ENCODE results near the gene WIZ.

GRCh38 chr19:15397782-15398181 is 52.0 kb downstream of the WIZ start:
- TF ChIP-seq CTCF (conservative IDR thresholded peaks at IDR 0.05; ENCODE audit: low read depth, low read length) (no peak), POLR2A (IDR thresholded peaks at IDR 0.05; ENCODE audit: low read depth, low read length) (no peak), RCOR1 (IDR thresholded peaks at IDR 0.05; ENCODE audit: insufficient replicate concordance, low read length) (no peak), RAD21 (IDR thresholded peaks at IDR 0.05; ENCODE audit: low read length) (no peak), FOS (IDR thresholded peaks at IDR 0.05; ENCODE audit: low read depth, low read length) (no peak), BHLHE40 (IDR thresholded peaks at IDR 0.05; ENCODE audit: low read depth, low read length) (no peak), RFX5 (IDR thresholded peaks at IDR 0.05; ENCODE audit: low read depth, low read length) (no peak), SMC3 (IDR thresholded peaks at IDR 0.05; ENCODE audit: low read depth, low read length) (no peak), MAFK (IDR thresholded peaks at IDR 0.05; ENCODE audit: low read depth, low read length) (no peak), CEBPB (IDR thresholded peaks at IDR 0.05; ENCODE audit: low read depth, low read length) (no peak), MAZ (IDR thresholded peaks at IDR 0.05; ENCODE audit: borderline replicate concordance, low read depth, low read length) (no peak), MXI1 (IDR thresholded peaks at IDR 0.05; ENCODE audit: borderline replicate concordance, low read depth, low read length) (no peak)
- TF ChIP-seq, protein P1, sequence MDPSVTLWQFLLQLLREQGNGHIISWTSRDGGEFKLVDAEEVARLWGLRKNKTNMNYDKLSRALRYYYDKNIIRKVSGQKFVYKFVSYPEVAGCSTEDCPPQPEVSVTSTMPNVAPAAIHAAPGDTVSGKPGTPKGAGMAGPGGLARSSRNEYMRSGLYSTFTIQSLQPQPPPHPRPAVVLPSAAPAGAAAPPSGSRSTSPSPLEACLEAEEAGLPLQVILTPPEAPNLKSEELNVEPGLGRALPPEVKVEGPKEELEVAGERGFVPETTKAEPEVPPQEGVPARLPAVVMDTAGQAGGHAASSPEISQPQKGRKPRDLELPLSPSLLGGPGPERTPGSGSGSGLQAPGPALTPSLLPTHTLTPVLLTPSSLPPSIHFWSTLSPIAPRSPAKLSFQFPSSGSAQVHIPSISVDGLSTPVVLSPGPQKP (IDR thresholded peaks at IDR 0.05; ENCODE audit: borderline replicate concordance, low read depth, low read length): no peak
- TF ChIP-seq, protein P2, sequence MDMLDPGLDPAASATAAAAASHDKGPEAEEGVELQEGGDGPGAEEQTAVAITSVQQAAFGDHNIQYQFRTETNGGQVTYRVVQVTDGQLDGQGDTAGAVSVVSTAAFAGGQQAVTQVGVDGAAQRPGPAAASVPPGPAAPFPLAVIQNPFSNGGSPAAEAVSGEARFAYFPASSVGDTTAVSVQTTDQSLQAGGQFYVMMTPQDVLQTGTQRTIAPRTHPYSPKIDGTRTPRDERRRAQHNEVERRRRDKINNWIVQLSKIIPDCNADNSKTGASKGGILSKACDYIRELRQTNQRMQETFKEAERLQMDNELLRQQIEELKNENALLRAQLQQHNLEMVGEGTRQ (IDR thresholded peaks at IDR 0.05; ENCODE audit: low read depth, low read length): no peak

All from IMR-90 (cell line).